GM18861 (cell line): ENCODE results near the gene MACROD2.
A peak's percentile ranks its signal among the peaks of the same experiment; 100 is the strongest.
"Not testable (repeated sequence)": the region's sequence is repeated elsewhere in the genome, so short reads cannot be mapped to it uniquely, and the experiment has no call there.

Source experiments
- ATAC-seq: cut with Tn5 transposase; IDR thresholded peaks from one replicate; pipeline ENCODE4 v1.9.1; 2021; ENCODE audit not compliant: unreplicated experiment

The MACROD2 gene

GRCh38 chr20:15185322-15185721 is 1190.0 kb downstream of the MACROD2 start:
- ATAC-seq: no peak

- ATAC-seq: no peak
These were observed 1190.6 kb downstream of the MACROD2 start for GRCh38 chr20:15185913-15186312.

GRCh38 chr20:15187612-15188011 is 1192.3 kb downstream of the MACROD2 start:
- ATAC-seq: no peak

GRCh38 chr20:15188415-15188814 is 1193.1 kb downstream of the MACROD2 start:
- no peak for ATAC-seq

GRCh38 chr20:15191082-15191723 is 1195.9 kb downstream of the MACROD2 start:
- no peak for ATAC-seq

- ATAC-seq: no peak
These were observed 1200.1 kb downstream of the MACROD2 start for GRCh38 chr20:15195378-15195777.

GRCh38 chr20:15196547-15197255 is 1201.4 kb downstream of the MACROD2 start:
- ATAC-seq: peak; percentile 34

GRCh38 chr20:15198017-15198416 is 1202.7 kb downstream of the MACROD2 start:
- ATAC-seq: not testable (repeated sequence)

GRCh38 chr20:15199698-15200097 is 1204.4 kb downstream of the MACROD2 start:
- ATAC-seq: peak; percentile 53

- ATAC-seq: peak; percentile 60
These were observed 1204.8 kb downstream of the MACROD2 start for GRCh38 chr20:15200147-15200565.

GRCh38 chr20:15201602-15202001 is 1206.3 kb downstream of the MACROD2 start:
- no peak for ATAC-seq

GRCh38 chr20:15204234-15204633 is 1208.9 kb downstream of the MACROD2 start:
- no peak for ATAC-seq

GRCh38 chr20:15205028-15205427 is 1209.7 kb downstream of the MACROD2 start:
- ATAC-seq: no peak

GRCh38 chr20:15205719-15206118 is 1210.4 kb downstream of the MACROD2 start:
- no peak for ATAC-seq

GRCh38 chr20:15209537-15209936 is 1214.2 kb downstream of the MACROD2 start:
- no peak for ATAC-seq

- ATAC-seq: no peak
These were observed 1218.7 kb downstream of the MACROD2 start for GRCh38 chr20:15214051-15214450.

- no peak for ATAC-seq
These were observed 1224.8 kb downstream of the MACROD2 start for GRCh38 chr20:15220009-15220656.

GRCh38 chr20:15220778-15221565 is 1225.7 kb downstream of the MACROD2 start:
- no peak for ATAC-seq

- no peak for ATAC-seq
These were observed 1227.4 kb downstream of the MACROD2 start for GRCh38 chr20:15222502-15223330.

GRCh38 chr20:15224199-15224598 is 1228.9 kb downstream of the MACROD2 start:
- ATAC-seq: no peak
